SKM-1 (cell line): Measurements from ENCODE around the gene RRP36.
A peak's percentile ranks its signal among the peaks of the same experiment; 100 is the strongest.

ENCODE experiments used
- DNase-seq: peaks from one replicate; lab custom pipeline; 2025; ENCODE audit not compliant: unreplicated experiment; lab: John Stamatoyannopoulos, UW

Gene RRP36

GRCh38 chr6:43060755-43061633 lies 39.6 kb downstream of the RRP36 start:
- DNase-seq = no peak

GRCh38 chr6:43061861-43062260 lies 40.4 kb downstream of the RRP36 start:
- DNase-seq = no peak

- DNase-seq = no peak
These were observed 41.4 kb downstream of the RRP36 start for GRCh38 chr6:43062818-43063217.

GRCh38 chr6:43070028-43070632 lies 48.7 kb downstream of the RRP36 start:
- peak; percentile 38 for DNase-seq

- DNase-seq = no peak
These were observed 53.6 kb downstream of the RRP36 start for GRCh38 chr6:43074847-43075669.

- DNase-seq = peak; percentile 42
These were observed 54.4 kb downstream of the RRP36 start, which contains the start of gene PTK7 for GRCh38 chr6:43075670-43076463. Gene PTK7, plus strand, starts transcription at chr6:43076314. Its CDS starts 175 bp downstream, at chr6:43076489.

GRCh38 chr6:43076464-43077332 lies 55.3 kb downstream of the RRP36 start:
- no peak for DNase-seq

- DNase-seq = no peak
These were observed 55.9 kb downstream of the RRP36 start for GRCh38 chr6:43077333-43077809.

- no peak for DNase-seq
These were observed 56.6 kb downstream of the RRP36 start for GRCh38 chr6:43077981-43078511.

GRCh38 chr6:43078691-43079090 lies 57.3 kb downstream of the RRP36 start:
- DNase-seq = no peak
